Transverse colon (tissue), 4 donors: ENCODE results near the gene SECISBP2. TPM values are rescaled to one million over a fixed set of nuclear protein-coding genes. Genes with fewer than 3 reads are reported as not detected.

Experiments used
- DNase-seq: peaks from one replicate; pipeline ENCODE4 v3.0.0-alpha.2; 2019
- H3K27ac ChIP-seq, 4 donors: fragments of 200-600 bp; sonication (generic); 2 replicates each; pipeline ENCODE4 v1.5.1; 2016 to 2018; ENCODE audit warnings: inconsistent platforms in 4 of 4
- H3K27me3 ChIP-seq: fragments of 200-600 bp; sonication (generic); 2 replicates; pipeline ENCODE4 v1.5.1; 2017; ENCODE audit warnings: inconsistent platforms
- H3K36me3 ChIP-seq, 4 donors: fragments of 200-600 bp; sonication (generic); 2 replicates each; pipeline ENCODE4 v1.5.1; 2017 to 2019; ENCODE audit warnings: inconsistent platforms in 4 of 4
- H3K4me1 ChIP-seq, 4 donors: fragments of 200-600 bp; sonication (generic); 2 replicates each; pipeline ENCODE4 v1.5.1; 2017 to 2020; ENCODE audit warnings: inconsistent platforms in 4 of 4
- H3K4me3 ChIP-seq, 4 donors: fragments of 200-600 bp; sonication (generic); 1 replicate in 1 of 4; 2 replicates in 3 of 4; pipeline versions ENCODE4 v1.5.1 to v1.6.1; 2017 to 2019; ENCODE audit warnings: inconsistent platforms in 4 of 4
- H3K9me3 ChIP-seq, 2 donors: fragments of 200-600 bp; sonication (generic); 2 replicates each; pipeline ENCODE4 v1.5.1; 2017 to 2019; ENCODE audit warnings: inconsistent platforms in 2 of 2
- EP300 ChIP-seq: sonication (generic); formaldehyde crosslinking; IDR thresholded peaks from one replicate; pipeline ENCODE4 v1.6.1; 2017; ENCODE audit warnings: antibody characterized with exemption, low read depth
- POLR2A ChIP-seq: fragments of 450-650 bp; IDR thresholded peaks from one replicate; pipeline ENCODE4 v1.6.1; 2016; ENCODE audit warnings: antibody characterized with exemption, mild to moderate bottlenecking, moderate library complexity
- POLR2AphosphoS5 ChIP-seq, 3 donors: sonication (generic); formaldehyde crosslinking; IDR thresholded peaks; one replicate each; pipeline ENCODE4 v1.6.1; 2016; ENCODE audit warnings: antibody characterized with exemption in 3 of 3
- WGBS, 2 donors: methylation state at CpG; one replicate each; pipeline ENCODE4 v1.1.5; 2018; ENCODE audit warnings: low coverage in 1 of 2; 5-methylcytosine and 5-hydroxymethylcytosine counted together
- in situ Hi-C, 4 donors: fragments of 200-750 bp; cut with MboI; loops; one replicate each; pipeline versions ENCODE4 v1.15.0 to v1.15.1; 2017; ENCODE audit warnings: low sequenced_read_pairs in 3 of 4, low pct_ligation_motif_present in 1 of 4, low pct_unique_long_range_greater_than_20kb in 1 of 4
- intact Hi-C: fragments of 100-400 bp; cut with DNase I; formaldehyde crosslinking; loops from one replicate; pipeline ENCODE4 v1.15.1; 2023; ENCODE audit warnings: low total_unique reads
- small RNA-seq, 4 donors: library from RNA; depleted of rRNA; stranded (forward); fragments of <200 nt; gene quantifications; one replicate each; pipeline ENCODE3, GENCODE V24; 2016
- total RNA-seq, 4 donors: library from RNA; depleted of rRNA; stranded (reverse); fragments of >200 nt; gene quantifications; one replicate each; pipeline ENCODE4 v1.1.0, GENCODE V29; 2016
- TF ChIP-seq, protein P1 (sequence below), 5 experiments: fragments of 200-600 bp in 3 of 5; fragments of 450-650 bp in 2 of 5; sonication (generic) in 3 of 5; IDR thresholded peaks; 1 replicate in 2 of 5; 2 replicates in 3 of 5; pipeline ENCODE4 v1.5.1; 2016 to 2017; ENCODE audit warnings: antibody characterized with exemption in 5 of 5, inconsistent platforms in 3 of 5, mild to moderate bottlenecking in 2 of 5, moderate library complexity in 1 of 5

Gene SECISBP2
- total RNA-seq, 4 donors from 2014 or later, result 46.8 to 127 (median 69.6) TPM

DNA sequence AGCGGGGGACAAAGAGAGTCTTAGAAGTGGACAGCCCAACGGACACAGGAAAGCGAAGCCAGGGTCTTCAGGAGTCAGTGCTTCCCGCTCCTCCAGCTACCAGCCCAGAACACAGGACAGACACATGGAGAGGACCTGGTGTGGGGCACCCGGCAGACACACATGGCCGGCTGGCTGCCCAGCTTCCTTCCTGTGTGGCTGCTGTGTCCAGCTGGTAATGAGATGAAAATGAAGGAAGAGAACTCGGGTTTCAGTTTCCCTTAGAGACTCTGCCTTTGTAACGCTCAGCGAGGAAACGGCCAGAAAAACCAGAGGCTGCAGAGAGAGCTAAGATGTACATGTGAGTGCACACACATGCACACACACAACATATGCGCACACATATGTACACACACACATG, 87.5 kb downstream of the SECISBP2 start:
- in situ Hi-C loops (loop anchor here in 3 of 4 donors (25.0 kb wide), 1 partner anchor 131 kb away; no protein-coding TSS in a partner anchor), intact Hi-C loops (no loop called here)
- Histone ChIP-seq H3K4me1 (peaks cover 0 to 18% (median 4%) of the 10 kb centered on the region in 4 donors), H3K27me3 (no peaks in the 10 kb centered on the region), H3K36me3 (no peaks in the 10 kb centered on the region), H3K9me3 (no peaks in the 10 kb centered on the region), H3K4me3 (no peak overlapping the region), H3K27ac (peak overlapping the region; percentile 23 to 71 (median 48))
- TF ChIP-seq, protein P1, sequence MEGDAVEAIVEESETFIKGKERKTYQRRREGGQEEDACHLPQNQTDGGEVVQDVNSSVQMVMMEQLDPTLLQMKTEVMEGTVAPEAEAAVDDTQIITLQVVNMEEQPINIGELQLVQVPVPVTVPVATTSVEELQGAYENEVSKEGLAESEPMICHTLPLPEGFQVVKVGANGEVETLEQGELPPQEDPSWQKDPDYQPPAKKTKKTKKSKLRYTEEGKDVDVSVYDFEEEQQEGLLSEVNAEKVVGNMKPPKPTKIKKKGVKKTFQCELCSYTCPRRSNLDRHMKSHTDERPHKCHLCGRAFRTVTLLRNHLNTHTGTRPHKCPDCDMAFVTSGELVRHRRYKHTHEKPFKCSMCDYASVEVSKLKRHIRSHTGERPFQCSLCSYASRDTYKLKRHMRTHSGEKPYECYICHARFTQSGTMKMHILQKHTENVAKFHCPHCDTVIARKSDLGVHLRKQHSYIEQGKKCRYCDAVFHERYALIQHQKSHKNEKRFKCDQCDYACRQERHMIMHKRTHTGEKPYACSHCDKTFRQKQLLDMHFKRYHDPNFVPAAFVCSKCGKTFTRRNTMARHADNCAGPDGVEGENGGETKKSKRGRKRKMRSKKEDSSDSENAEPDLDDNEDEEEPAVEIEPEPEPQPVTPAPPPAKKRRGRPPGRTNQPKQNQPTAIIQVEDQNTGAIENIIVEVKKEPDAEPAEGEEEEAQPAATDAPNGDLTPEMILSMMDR (IDR thresholded peaks at IDR 0.05), result no peak
- no peak for TF ChIP-seq EP300
- TF ChIP-seq POLR2AphosphoS5 (IDR thresholded peaks at IDR 0.05), result no peak
- 53% methylated on average over 3 to 11 of the region's 11 CpGs for WGBS, 2 donors
- peak; percentile 61 for DNase-seq

- H3K4me3 ChIP-seq, result no peak overlapping the region
- in situ Hi-C loops, result loop anchor here in 3 of 4 donors (25.0 kb wide), 1 partner anchor 130 kb away; no protein-coding TSS in a partner anchor
- TF ChIP-seq EP300 (no peak), POLR2A (no peak), POLR2AphosphoS5 (IDR thresholded peaks at IDR 0.05) (no peak)
- TF ChIP-seq, protein P1 (IDR thresholded peaks at IDR 0.05), result no peak
- no peaks in the 10 kb centered on the region for H3K36me3 ChIP-seq
- no peaks in the 10 kb centered on the region for H3K9me3 ChIP-seq
- peaks cover 0 to 14% (median 4%) of the 10 kb centered on the region in 4 donors for H3K4me1 ChIP-seq
- intact Hi-C loops, result no loop called here
- no peaks in the 10 kb centered on the region for H3K27me3 ChIP-seq
- DNase-seq, result no peak
- peak overlapping the region in 2 of 4 donors; percentile 34 to 71 for H3K27ac ChIP-seq
- 48% methylated on average over 2 of the region's 2 CpGs; no CpG with 5 or more reads in 1 of the 2 donors for WGBS, 2 donors
Measured at GRCh38 chr9:89407070-89407469, 88.8 kb downstream of the SECISBP2 start.

- intact Hi-C loops (no loop called here), in situ Hi-C loops (loop anchor here in 3 of 4 donors (25.0 kb wide), 1 partner anchor 129 kb away; no protein-coding TSS in a partner anchor)
- Histone ChIP-seq H3K9me3 (no peaks in the 10 kb centered on the region), H3K36me3 (no peaks in the 10 kb centered on the region), H3K4me1 (peaks cover 0 to 14% (median 4%) of the 10 kb centered on the region in 4 donors), H3K27me3 (no peaks in the 10 kb centered on the region), H3K27ac (peak overlapping the region in 1 of 4 donors; percentile 29), H3K4me3 (no peak overlapping the region)
- peak; percentile 63 for DNase-seq
- TF ChIP-seq EP300, result no peak
- TF ChIP-seq POLR2A, result no peak
- TF ChIP-seq POLR2AphosphoS5 (IDR thresholded peaks at IDR 0.05), result no peak
- TF ChIP-seq, protein P1 (IDR thresholded peaks at IDR 0.05), result no peak
- WGBS, 2 donors, result 70 to 74% methylated on average over 6 to 12 of the region's 12 CpGs
Measured at GRCh38 chr9:89408628-89409101, 90.4 kb downstream of the SECISBP2 start.

Small RNAs within 50 kb of the gene (small RNA-seq; reads per million reads assigned to genes)
- 0 reads per million in 4 donors for gene MIR3153

Other genes starting within 250 kb of the SECISBP2 start
- 1 to 10 TPM; 1.1 to 4.8 (median 2.7) TPM for gene SHC3, start 139.7 kb upstream of the SECISBP2 start, total RNA-seq
- gene CKS2, start 7.3 kb upstream of the SECISBP2 start, total RNA-seq, result 10 to 100 TPM in 3 of 4 donors, not detected in 1; 14.5 to 28.8 (median 16.0) TPM
- gene SEMA4D, start 179.6 kb downstream of the SECISBP2 start, total RNA-seq, result 10 to 100 TPM in 3 of 4 donors, 1 to 10 TPM in 1; 8.7 to 29.1 (median 14.5) TPM